Measurements from ENCODE around the gene GIT1.

DNA sequence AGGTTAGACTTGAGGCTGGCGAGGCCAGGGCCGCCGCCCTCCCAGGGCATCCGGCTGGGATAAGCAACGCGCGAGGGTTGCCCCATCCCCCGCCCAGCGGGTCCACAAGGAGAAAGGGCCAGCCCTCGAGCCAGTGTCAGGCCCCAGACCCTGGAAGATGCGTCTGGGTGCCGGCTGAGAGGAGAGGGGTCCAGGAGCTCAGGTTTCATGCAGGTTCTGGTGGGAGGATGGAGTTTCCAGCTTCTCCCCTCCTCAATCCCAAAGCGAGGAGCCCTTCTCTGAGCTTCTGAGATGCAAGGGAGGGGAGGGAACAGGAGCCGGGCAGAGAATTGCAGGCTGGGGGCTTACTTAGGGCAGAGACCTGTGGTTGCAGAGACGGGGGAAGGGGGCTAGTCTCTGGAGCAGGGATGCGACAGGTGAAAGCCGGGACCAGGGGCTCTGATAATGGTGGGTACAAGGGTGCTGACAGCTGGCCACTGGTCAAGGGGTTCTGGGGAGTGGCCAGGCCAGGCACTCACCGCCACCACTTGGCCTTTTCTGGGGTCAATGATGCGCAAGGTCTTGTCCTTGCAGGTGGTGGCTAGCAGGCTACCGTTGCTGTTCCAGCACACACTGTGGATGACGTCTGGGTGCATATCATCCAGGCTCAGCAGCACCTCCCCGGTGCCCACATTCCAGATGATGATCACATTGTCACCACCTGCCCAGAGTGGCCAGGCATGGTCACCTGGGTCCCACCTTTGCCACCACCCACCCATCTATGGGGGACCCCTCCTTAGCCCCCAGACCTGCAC is 29.0 kb upstream of the GIT1 start:
- TF ChIP-seq, protein P1, sequence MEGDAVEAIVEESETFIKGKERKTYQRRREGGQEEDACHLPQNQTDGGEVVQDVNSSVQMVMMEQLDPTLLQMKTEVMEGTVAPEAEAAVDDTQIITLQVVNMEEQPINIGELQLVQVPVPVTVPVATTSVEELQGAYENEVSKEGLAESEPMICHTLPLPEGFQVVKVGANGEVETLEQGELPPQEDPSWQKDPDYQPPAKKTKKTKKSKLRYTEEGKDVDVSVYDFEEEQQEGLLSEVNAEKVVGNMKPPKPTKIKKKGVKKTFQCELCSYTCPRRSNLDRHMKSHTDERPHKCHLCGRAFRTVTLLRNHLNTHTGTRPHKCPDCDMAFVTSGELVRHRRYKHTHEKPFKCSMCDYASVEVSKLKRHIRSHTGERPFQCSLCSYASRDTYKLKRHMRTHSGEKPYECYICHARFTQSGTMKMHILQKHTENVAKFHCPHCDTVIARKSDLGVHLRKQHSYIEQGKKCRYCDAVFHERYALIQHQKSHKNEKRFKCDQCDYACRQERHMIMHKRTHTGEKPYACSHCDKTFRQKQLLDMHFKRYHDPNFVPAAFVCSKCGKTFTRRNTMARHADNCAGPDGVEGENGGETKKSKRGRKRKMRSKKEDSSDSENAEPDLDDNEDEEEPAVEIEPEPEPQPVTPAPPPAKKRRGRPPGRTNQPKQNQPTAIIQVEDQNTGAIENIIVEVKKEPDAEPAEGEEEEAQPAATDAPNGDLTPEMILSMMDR (IDR thresholded peaks at IDR 0.05), result no peak
- TF ChIP-seq POLR2A (IDR thresholded peaks at IDR 0.05), result no peak

All from testis (tissue), 2 donors.